Spleen (tissue), 7 donors: ENCODE data around the gene TMEM168.

ENCODE experiments used
- POLR2A ChIP-seq, 3 donors: fragments of 450-650 bp; IDR thresholded peaks; one replicate each; pipeline ENCODE4 v1.5.1; 2017; ENCODE audit warnings: antibody characterized with exemption in 3 of 3, mild to moderate bottlenecking in 1 of 3
- POLR2AphosphoS5 ChIP-seq, 3 donors: sonication (generic); formaldehyde crosslinking; IDR thresholded peaks; one replicate each; pipeline ENCODE4 v1.5.1; 2017; ENCODE audit warnings: antibody characterized with exemption in 3 of 3
- TF ChIP-seq, protein P1 (sequence below), 11 experiments: fragments of 200-600 bp in 7 of 11; fragments of 450-650 bp in 4 of 11; sonication (generic) in 4 of 11; IDR thresholded peaks in 8 of 11; conservative IDR thresholded peaks in 3 of 11; 1 replicate in 7 of 11; 2 replicates in 4 of 11; pipeline versions ENCODE4 v1.4.0 to v1.8.0; 2016 to 2021; ENCODE audit warnings: antibody characterized with exemption in 11 of 11, inconsistent platforms in 4 of 11, mild to moderate bottlenecking in 1 of 11
- donor health status: DM: no; HTN: no; CAD: no; lungs with moderate emphysema.
- donor health status: DM: no; HTN: no; CAD: no.
- donor health status: DM: no; HTN: no; CAD: no.

DNA sequence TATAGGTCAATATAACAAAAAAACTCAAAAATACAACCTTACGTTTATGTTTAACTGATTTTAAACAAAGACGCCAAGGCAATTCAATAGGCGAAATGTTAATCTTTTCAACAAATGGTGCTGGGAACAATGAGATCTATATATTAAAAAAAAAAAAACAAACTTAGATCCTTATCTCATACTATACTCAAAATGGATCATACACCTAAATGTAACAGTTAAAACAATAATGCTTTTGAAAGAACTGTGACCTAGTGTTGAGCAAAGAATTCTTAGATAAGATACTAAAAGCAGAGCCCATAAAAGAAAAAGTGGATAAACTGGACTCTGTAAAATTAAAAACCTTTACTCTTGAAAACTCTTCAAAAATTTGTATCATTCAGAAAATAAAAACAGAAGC, 8.6 kb downstream of the TMEM168 start:
- no peak for TF ChIP-seq POLR2A (IDR thresholded peaks at IDR 0.05)
- TF ChIP-seq, protein P1, sequence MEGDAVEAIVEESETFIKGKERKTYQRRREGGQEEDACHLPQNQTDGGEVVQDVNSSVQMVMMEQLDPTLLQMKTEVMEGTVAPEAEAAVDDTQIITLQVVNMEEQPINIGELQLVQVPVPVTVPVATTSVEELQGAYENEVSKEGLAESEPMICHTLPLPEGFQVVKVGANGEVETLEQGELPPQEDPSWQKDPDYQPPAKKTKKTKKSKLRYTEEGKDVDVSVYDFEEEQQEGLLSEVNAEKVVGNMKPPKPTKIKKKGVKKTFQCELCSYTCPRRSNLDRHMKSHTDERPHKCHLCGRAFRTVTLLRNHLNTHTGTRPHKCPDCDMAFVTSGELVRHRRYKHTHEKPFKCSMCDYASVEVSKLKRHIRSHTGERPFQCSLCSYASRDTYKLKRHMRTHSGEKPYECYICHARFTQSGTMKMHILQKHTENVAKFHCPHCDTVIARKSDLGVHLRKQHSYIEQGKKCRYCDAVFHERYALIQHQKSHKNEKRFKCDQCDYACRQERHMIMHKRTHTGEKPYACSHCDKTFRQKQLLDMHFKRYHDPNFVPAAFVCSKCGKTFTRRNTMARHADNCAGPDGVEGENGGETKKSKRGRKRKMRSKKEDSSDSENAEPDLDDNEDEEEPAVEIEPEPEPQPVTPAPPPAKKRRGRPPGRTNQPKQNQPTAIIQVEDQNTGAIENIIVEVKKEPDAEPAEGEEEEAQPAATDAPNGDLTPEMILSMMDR (IDR thresholded peaks at IDR 0.05 in 8 of 11, conservative IDR thresholded peaks at IDR 0.05 in 3 of 11), result no peak
- no peak for TF ChIP-seq POLR2AphosphoS5 (IDR thresholded peaks at IDR 0.05)
